Ectodermal cell (in vitro differentiated cells): ENCODE data around the gene RICTOR.

ENCODE experiments used
- H3K27ac ChIP-seq: 2 replicates; pipeline ENCODE4 v1.7.0; 2013; ENCODE audit warnings: mild to moderate bottlenecking, low read depth, low read length; ENCODE audit not compliant: insufficient read depth, poor library complexity, severe bottlenecking
- H3K27me3 ChIP-seq: 2 replicates; pipeline ENCODE4 v1.7.0; 2013; ENCODE audit warnings: mild to moderate bottlenecking, low read length; ENCODE audit not compliant: insufficient read depth, control insufficient read depth, poor library complexity, severe bottlenecking
- H3K36me3 ChIP-seq: one replicate; pipeline ENCODE4 v1.7.0; 2013; ENCODE audit warnings: low read length; ENCODE audit not compliant: control insufficient read depth, insufficient read depth
- H3K4me1 ChIP-seq: one replicate; pipeline ENCODE4 v1.7.0; 2013; ENCODE audit warnings: low read length; ENCODE audit not compliant: control insufficient read depth, insufficient read depth
- H3K4me3 ChIP-seq: 2 replicates; pipeline ENCODE4 v1.7.0; 2013; ENCODE audit warnings: low read depth, low read length, control low read depth; ENCODE audit not compliant: insufficient read depth
- H3K9me3 ChIP-seq: 2 replicates; pipeline ENCODE4 v1.7.0; 2013; ENCODE audit warnings: mild to moderate bottlenecking, low read length, moderate library complexity; ENCODE audit not compliant: control insufficient read depth
- WGBS, 2 experiments: methylation state at CpG; one replicate each; pipeline ENCODE4 v1.1.7; 2013; ENCODE audit warnings: missing lambda C conversion rate in 2 of 2; 5-methylcytosine and 5-hydroxymethylcytosine counted together

The RICTOR gene

GRCh38 chr5:38929838-38930237, 144.4 kb downstream of the RICTOR start:
- WGBS, 2 experiments: 84% methylated on average over 2 of the region's 2 CpGs
- Histone ChIP-seq H3K4me1 (no peaks in the 10 kb centered on the region), H3K27ac (no peak overlapping the region), H3K9me3 (no peaks in the 10 kb centered on the region), H3K36me3 (no peaks in the 10 kb centered on the region), H3K27me3 (no peaks in the 10 kb centered on the region), H3K4me3 (no peak overlapping the region)

GRCh38 chr5:38927470-38927869, 146.7 kb downstream of the RICTOR start:
- H3K36me3 ChIP-seq: no peaks in the 10 kb centered on the region
- no peaks in the 10 kb centered on the region for H3K9me3 ChIP-seq
- WGBS, 2 experiments: 94 to 96% methylated on average over 2 of the region's 2 CpGs
- H3K27ac ChIP-seq: no peak overlapping the region
- no peaks in the 10 kb centered on the region for H3K4me1 ChIP-seq
- no peak overlapping the region for H3K4me3 ChIP-seq
- H3K27me3 ChIP-seq: no peaks in the 10 kb centered on the region

DNA sequence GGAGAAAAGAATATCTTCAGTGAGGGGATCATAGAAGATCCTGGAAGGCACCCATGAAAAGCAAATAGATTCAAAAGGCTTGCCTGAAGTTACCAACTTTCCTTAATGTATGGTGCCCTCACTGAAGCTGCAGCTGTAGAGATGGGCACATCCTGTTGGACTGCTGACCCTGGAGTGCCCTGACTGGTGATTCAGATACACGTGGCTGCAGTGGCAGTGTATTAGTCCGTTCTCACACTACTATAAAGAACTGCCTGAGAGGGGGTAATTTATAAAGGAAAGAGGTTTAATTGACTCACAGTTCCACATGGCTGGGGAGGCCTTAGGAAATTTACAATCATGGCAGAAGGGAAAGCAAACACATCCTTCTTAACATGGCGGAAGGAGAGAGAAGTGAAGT, 148.1 kb downstream of the RICTOR start:
- no peaks in the 10 kb centered on the region for H3K27me3 ChIP-seq
- 87 to 94% methylated on average over 3 of the region's 3 CpGs for WGBS, 2 experiments
- H3K9me3 ChIP-seq: no peaks in the 10 kb centered on the region
- no peaks in the 10 kb centered on the region for H3K4me1 ChIP-seq
- no peak overlapping the region for H3K4me3 ChIP-seq
- no peak overlapping the region for H3K27ac ChIP-seq
- no peaks in the 10 kb centered on the region for H3K36me3 ChIP-seq

- Histone ChIP-seq H3K27me3 (no peaks in the 10 kb centered on the region), H3K9me3 (no peaks in the 10 kb centered on the region), H3K4me3 (no peak overlapping the region), H3K27ac (no peak overlapping the region), H3K36me3 (no peaks in the 10 kb centered on the region), H3K4me1 (no peaks in the 10 kb centered on the region)
- 93 to 97% methylated on average over 6 of the region's 6 CpGs for WGBS, 2 experiments
Observed at GRCh38 chr5:38925154-38925925, 148.9 kb downstream of the RICTOR start.

DNA sequence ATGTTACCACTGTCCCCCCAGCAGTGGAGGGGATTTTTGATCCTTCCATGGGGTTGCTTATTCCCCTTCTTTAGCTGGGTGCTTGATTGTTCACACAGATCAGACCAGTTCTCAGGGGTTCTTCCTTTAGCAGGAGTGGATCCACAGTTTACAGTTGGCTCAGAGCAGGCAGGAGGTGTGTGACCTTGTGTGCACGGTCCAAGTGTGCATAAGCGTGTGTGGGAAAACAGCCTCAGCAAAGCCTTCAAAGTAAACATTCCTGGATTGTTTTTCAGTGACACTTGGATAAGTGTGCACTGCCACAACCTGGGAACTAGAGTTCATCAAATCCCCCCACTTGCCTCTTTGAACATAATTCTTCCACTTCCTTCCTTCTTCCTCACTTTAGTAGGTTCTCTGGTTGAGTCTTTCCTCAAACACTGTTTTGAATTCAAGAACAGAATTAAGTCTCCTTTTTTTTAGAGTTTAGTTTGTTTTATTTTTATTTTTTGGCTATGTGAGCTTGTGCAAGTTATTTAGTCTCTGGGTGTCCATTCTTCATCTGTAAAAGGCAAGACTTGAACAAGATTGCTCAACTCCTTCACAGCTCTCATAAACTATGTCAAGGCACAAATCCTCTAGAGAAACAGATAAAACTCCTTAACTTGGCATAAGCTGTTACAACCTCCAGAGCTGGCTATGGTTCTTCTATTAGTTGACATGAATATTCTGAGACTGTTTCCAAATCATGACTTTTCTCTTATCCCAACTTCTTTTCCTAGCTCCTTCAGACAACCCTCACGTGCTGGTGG, 150.3 kb downstream of the RICTOR start:
- no peaks in the 10 kb centered on the region for H3K4me1 ChIP-seq
- no peaks in the 10 kb centered on the region for H3K36me3 ChIP-seq
- no peak overlapping the region for H3K4me3 ChIP-seq
- no peaks in the 10 kb centered on the region for H3K27me3 ChIP-seq
- 89 to 95% methylated on average over 3 of the region's 3 CpGs for WGBS, 2 experiments
- H3K9me3 ChIP-seq: no peaks in the 10 kb centered on the region
- no peak overlapping the region for H3K27ac ChIP-seq

- no peaks in the 10 kb centered on the region for H3K36me3 ChIP-seq
- H3K9me3 ChIP-seq: no peaks in the 10 kb centered on the region
- H3K27me3 ChIP-seq: no peaks in the 10 kb centered on the region
- no peak overlapping the region for H3K27ac ChIP-seq
- H3K4me3 ChIP-seq: no peak overlapping the region
- WGBS, 2 experiments: 0 to 3% methylated on average over 1 of the region's 1 CpG
- H3K4me1 ChIP-seq: no peaks in the 10 kb centered on the region
Observed at GRCh38 chr5:38922199-38922598, 152.0 kb downstream of the RICTOR start.

DNA sequence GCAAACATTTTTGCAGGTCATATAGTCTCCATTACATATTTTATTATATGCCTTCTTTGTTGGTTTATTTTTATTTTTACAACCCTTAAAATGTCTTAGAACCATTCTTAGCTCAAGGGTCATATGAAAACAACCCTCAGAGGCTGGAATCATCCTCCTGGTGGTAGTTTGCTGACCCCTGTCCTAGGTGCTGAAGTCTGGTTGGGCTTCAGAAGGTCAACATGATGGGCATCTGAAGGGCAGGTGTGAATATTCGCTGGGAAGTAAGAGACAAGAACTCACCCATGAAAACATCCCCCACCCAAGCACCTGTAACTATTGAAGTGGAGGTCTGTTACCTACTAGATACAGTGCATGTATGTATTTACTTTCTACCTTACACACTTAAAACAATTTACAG, 153.0 kb downstream of the RICTOR start:
- no peaks in the 10 kb centered on the region for H3K36me3 ChIP-seq
- H3K27ac ChIP-seq: no peak overlapping the region
- H3K4me3 ChIP-seq: no peak overlapping the region
- no CpG with 5 or more reads among the region's 1 CpG for WGBS, 2 experiments
- H3K4me1 ChIP-seq: no peaks in the 10 kb centered on the region
- no peaks in the 10 kb centered on the region for H3K9me3 ChIP-seq
- H3K27me3 ChIP-seq: no peaks in the 10 kb centered on the region

DNA sequence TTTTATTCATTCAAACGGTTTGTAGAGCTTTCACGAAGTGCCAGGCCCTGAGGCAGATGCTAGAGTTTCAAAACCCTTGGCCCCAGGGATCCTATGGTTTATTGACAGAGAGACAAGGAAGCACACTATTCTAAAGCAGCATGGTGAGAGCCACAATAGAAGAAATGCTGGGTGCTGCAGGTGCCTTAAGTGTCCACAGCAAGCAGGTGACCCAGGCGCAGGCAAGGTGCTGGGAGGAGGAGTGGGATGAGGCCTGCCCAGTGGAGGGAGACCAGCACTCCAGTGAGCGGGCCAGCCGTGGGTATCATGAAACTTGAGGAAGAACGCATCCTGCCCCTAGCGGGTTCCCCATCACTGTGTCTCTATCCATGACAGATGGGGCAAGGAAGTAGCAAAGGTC, 157.4 kb downstream of the RICTOR start:
- Histone ChIP-seq H3K4me3 (no peak overlapping the region), H3K27ac (no peak overlapping the region), H3K27me3 (no peaks in the 10 kb centered on the region), H3K36me3 (no peaks in the 10 kb centered on the region), H3K9me3 (no peaks in the 10 kb centered on the region), H3K4me1 (no peaks in the 10 kb centered on the region)
- 65 to 75% methylated on average over 7 of the region's 7 CpGs for WGBS, 2 experiments

DNA sequence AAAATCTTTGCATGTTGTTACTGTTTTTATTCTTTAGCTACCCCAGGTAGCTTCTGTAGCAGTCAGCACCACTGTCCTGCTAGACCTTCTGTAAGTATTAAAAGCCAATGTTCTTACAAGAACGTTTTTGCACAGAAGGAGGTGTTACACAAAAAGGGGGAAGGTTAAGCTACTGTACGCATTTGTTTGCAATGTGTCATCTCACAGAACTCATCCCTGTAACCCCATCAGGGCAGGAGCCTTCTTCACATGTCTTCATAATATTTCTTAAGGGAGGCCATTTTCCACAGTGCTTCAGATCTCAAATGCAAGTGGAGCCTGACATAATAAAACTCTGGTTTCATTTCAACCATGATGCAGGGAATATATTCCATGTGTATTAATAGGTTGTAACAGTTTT, 160.5 kb downstream of the RICTOR start:
- Histone ChIP-seq H3K4me1 (no peaks in the 10 kb centered on the region), H3K9me3 (no peaks in the 10 kb centered on the region), H3K4me3 (no peak overlapping the region), H3K36me3 (no peaks in the 10 kb centered on the region), H3K27me3 (no peaks in the 10 kb centered on the region), H3K27ac (no peak overlapping the region)
- WGBS, 2 experiments: 87 to 89% methylated on average over 2 of the region's 2 CpGs

GRCh38 chr5:38911933-38912332, 162.3 kb downstream of the RICTOR start:
- H3K27ac ChIP-seq: no peak overlapping the region
- H3K27me3 ChIP-seq: no peaks in the 10 kb centered on the region
- no peaks in the 10 kb centered on the region for H3K9me3 ChIP-seq
- H3K4me3 ChIP-seq: no peak overlapping the region
- H3K4me1 ChIP-seq: no peaks in the 10 kb centered on the region
- no peaks in the 10 kb centered on the region for H3K36me3 ChIP-seq
- WGBS, 2 experiments: 91 to 96% methylated on average over 2 to 3 of the region's 3 CpGs
